Measurements from ENCODE around the gene ACER2. TPM values are rescaled to one million over a fixed set of nuclear protein-coding genes. Genes with fewer than 3 reads are reported as not detected.

ACER2 gene
- total RNA-seq, 4 donors from 2014 or later, result 10.0 to 21.4 (median 18.4) TPM

DNA sequence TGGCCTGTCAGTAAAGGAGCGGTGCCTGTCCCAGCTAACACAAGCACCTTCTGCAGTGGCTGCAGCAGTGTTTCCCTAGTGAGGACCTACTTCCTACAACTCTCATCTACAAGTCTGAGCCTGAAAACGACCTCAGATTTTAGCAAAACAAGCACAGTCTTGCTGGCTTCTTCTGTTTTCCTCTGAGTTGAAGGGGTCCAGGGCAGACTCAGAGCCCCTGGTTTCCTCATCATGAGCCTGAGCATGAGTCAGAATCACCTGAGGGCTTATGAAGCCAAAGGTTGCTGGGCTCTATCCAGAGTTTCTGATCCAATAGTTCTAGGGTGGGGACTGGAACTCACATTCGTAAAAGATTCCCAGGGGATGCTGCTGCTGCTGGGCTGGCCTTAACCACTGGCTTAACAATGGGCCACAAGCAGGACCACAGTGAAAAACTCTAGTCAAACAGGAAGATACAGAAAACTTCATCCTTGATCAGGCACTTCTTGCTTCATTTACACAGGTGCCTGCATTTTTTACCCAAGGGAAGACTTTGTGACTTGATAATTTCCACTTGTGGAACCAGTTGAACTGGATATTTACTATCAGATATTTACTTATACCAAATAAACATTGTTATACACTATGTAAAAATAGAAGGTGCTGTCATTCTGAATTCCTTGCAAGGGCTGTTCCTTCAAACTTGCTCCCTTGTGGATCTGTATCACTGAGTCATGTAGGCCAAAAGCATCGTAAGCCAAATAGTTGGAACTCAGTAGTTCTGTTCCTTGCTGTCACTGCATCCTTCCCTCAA lies 4.3 kb upstream of the ACER2 start:
- no peak overlapping the region for H3K4me3 ChIP-seq (ENCODE audit: low read depth, poor library complexity, severe bottlenecking)
- no peak for DNase-seq (ENCODE audit: low spot score in 2 of 2)
- WGBS, 2 donors, result 42 to 51% methylated on average over 4 of the region's 4 CpGs
- intact Hi-C loops (cut with DNase I; ENCODE audit: low total_unique reads), result no loop called here
- TF ChIP-seq CTCF (IDR thresholded peaks at IDR 0.05), result no peak
- no peak for TF ChIP-seq POLR2A (IDR thresholded peaks at IDR 0.05)

DNA sequence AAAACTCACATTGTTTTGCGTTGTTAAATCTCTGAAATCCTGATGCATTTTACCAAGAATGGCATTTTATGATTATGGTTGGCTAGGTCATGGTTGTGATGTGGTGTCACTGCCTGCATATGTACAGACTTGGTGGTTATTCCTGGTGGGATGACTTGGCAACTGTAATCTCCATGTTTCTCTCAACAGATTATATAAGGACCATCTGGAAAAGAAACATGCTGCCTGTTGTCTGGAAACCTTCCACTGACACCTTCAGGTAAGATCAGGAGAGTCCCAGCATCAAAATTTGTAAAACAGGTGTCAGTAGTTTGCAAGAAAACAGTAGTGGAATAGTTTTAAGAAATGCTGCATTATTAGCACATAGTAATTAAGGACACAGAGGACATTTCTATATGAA lies 3.0 kb upstream of the ACER2 start:
- no peak for TF ChIP-seq CTCF (IDR thresholded peaks at IDR 0.05)
- no peak for TF ChIP-seq POLR2A (IDR thresholded peaks at IDR 0.05)
- 87 to 91% methylated on average over 1 of the region's 1 CpG for WGBS, 2 donors
- intact Hi-C loops (cut with DNase I; ENCODE audit: low total_unique reads), result no loop called here
- H3K4me3 ChIP-seq (ENCODE audit: low read depth, poor library complexity, severe bottlenecking), result no peak overlapping the region
- DNase-seq (ENCODE audit: low spot score in 2 of 2), result no peak

DNA sequence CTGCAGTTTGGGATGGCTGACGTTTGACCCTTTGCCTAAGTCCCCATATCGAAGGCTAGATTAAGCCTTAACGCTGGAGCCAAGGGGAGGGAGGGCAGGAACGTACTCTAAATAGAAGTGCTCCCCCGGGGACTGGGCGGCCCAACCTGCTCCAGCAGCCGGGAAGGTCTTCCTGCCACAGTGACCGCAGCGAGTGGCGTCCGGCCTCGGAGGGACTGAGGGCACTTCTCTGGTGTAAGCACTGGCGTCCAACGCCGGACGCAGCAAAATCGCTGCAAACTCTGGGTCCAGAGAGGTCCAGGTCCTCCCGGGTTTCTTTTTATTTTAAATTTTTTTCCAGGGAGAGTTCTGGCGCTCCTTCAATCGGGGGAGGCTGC lies 505 bp upstream of the ACER2 start:
- TF ChIP-seq POLR2A (IDR thresholded peaks at IDR 0.05), result no peak
- peak overlapping the region; percentile 76 for H3K4me3 ChIP-seq (ENCODE audit: low read depth, poor library complexity, severe bottlenecking)
- DNase-seq (ENCODE audit: low spot score in 2 of 2), result peak in 1 of 2 donors; percentile 34
- 7 to 14% methylated on average over 20 of the region's 20 CpGs for WGBS, 2 donors
- intact Hi-C loops (cut with DNase I; ENCODE audit: low total_unique reads), result no loop called here

GRCh38 chr9:19409401-19410194 lies 789 bp downstream of the ACER2 start:
- intact Hi-C loops (cut with DNase I; ENCODE audit: low total_unique reads), result no loop called here
- no peak for TF ChIP-seq CTCF (IDR thresholded peaks at IDR 0.05)
- no peak for TF ChIP-seq POLR2A (IDR thresholded peaks at IDR 0.05)
- no peak for DNase-seq (ENCODE audit: low spot score in 2 of 2)
- peak overlapping the region; percentile 76 for H3K4me3 ChIP-seq (ENCODE audit: low read depth, poor library complexity, severe bottlenecking)
- WGBS, 2 donors, result 4 to 5% methylated on average over 17 of the region's 17 CpGs

DNA sequence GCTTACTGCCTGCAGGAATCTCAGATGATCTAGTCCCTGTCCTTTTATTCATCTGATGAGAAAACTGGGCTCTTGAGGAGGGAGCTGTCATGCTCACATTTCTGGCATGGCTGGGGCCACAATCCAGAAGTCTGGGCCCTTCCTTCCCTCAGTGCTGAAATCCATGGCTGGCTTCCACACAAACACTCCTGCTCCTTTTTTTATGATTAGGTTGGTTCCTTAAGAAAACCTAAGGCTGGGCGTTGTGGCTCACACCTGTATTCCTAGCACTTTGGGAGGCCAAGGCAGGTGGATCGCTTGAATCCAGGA lies 1.3 kb downstream of the ACER2 start:
- no peak overlapping the region for H3K4me3 ChIP-seq (ENCODE audit: low read depth, poor library complexity, severe bottlenecking)
- no peak for DNase-seq (ENCODE audit: low spot score in 2 of 2)
- WGBS, 2 donors, result 92 to 100% methylated on average over 2 of the region's 2 CpGs
- TF ChIP-seq CTCF (IDR thresholded peaks at IDR 0.05) (no peak), POLR2A (IDR thresholded peaks at IDR 0.05) (no peak)
- intact Hi-C loops (cut with DNase I; ENCODE audit: low total_unique reads), result no loop called here

DNA sequence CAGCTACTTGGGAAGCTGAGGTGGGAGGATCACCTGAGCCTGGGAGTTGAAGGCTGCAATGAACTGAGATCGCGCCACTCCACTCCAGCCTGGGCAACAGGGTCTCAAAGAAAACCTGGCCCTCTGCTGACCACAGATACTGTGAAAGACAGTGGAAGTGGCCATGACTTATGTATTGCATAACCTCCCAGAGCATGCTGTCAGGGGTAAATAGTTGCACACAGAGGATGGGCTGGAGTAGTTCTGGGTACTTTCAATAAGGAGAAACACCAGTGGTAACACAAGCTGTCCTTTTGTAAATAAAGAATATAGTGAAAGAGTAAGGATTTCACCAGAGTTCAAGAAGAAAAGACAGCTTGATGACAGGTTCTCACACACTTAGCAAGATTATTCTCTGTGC lies 1.8 kb downstream of the ACER2 start:
- WGBS, 2 donors, result 97 to 100% methylated on average over 2 of the region's 2 CpGs
- TF ChIP-seq CTCF (IDR thresholded peaks at IDR 0.05) (no peak), POLR2A (IDR thresholded peaks at IDR 0.05) (no peak)
- DNase-seq (ENCODE audit: low spot score in 2 of 2), result no peak
- H3K4me3 ChIP-seq (ENCODE audit: low read depth, poor library complexity, severe bottlenecking), result no peak overlapping the region
- intact Hi-C loops (cut with DNase I; ENCODE audit: low total_unique reads), result no loop called here

Data from lower leg skin (tissue), 4 donors.